ENCODE measurements around the gene ABCB9. TPM values are rescaled to one million over a fixed set of nuclear protein-coding genes. Genes with fewer than 3 reads are reported as not detected.

Gene ABCB9
- total RNA-seq, 1 experiment from 2014 or later, result 14.7 TPM

- Histone ChIP-seq H3K4me3 (replicated peaks in 1 of 2; ENCODE audit: low read depth in 1 of 2, low read length in 2 of 2) (no peak overlapping the region), H3K36me3 (ENCODE audit: control insufficient read depth in 1 of 2, insufficient read depth in 2 of 2, low read length in 2 of 2) (no peaks in the 10 kb centered on the region), H3K9me3 (ENCODE audit: control insufficient read depth in 1 of 2, insufficient read depth in 1 of 2, low read depth in 1 of 2, low read length in 2 of 2) (no peaks in the 10 kb centered on the region), H3K27ac (ENCODE audit: low read depth, low read length) (peak overlapping the region; percentile 86), H3K9ac (ENCODE audit: low read length) (peak overlapping the region; percentile 29), H3K4me1 (ENCODE audit: control insufficient read depth in 1 of 2, insufficient read depth in 2 of 2, low read length in 2 of 2) (peaks cover 43 to 64% of the 10 kb centered on the region in 2 experiments), H4K20me1 (ENCODE audit: insufficient read depth) (no peaks in the 10 kb centered on the region), H3K9me2 (ENCODE audit: insufficient read depth) (no peaks in the 10 kb centered on the region), H3K27me3 (ENCODE audit: insufficient read depth, low read length) (no peaks in the 10 kb centered on the region), H3K79me2 (ENCODE audit: insufficient read depth, low read length) (no peaks in the 10 kb centered on the region), H2AFZ (ENCODE audit: low read depth, low read length, poor library complexity, severe bottlenecking) (no peak overlapping the region), H3K4me2 (ENCODE audit: low read length) (peak overlapping the region; percentile 82)
- DNase-seq (ENCODE audit: low read depth, low spot score) (no peak), ATAC-seq (peak; percentile 28)
- BruUV-seq (replicated peaks), result no TSS peak
- TF ChIP-seq ATF3 (IDR thresholded peaks at IDR 0.05), result no peak
- TF ChIP-seq SRF (IDR thresholded peaks at IDR 0.05; ENCODE audit: low read depth), result no peak
- peak; percentile 57 for TF ChIP-seq POLR2AphosphoS5 (IDR thresholded peaks at IDR 0.05; ENCODE audit: low read depth, low read length)
- ChIA-PET CTCF (no interaction called here), RAD21 (ENCODE audit: low non-redundant PET in 1 of 2, low total read pairs in 2 of 2, uncharacterized antibody in 2 of 2, unreplicated experiment in 2 of 2) (no interaction called here), POLR2A (interaction anchor here (0.6 to 0.7 kb wide), 2 partner anchors 32 to 40 kb away, joined by 3 to 4 read pairs; no protein-coding TSS in a partner anchor)
- intact Hi-C loops (cut with micrococcal nuclease), result no loop called here
Observed at GRCh38 chr12:122917507-122918121, 48.6 kb downstream of the ABCB9 start.

GRCh38 chr12:122909442-122910288, 56.6 kb downstream of the ABCB9 start:
- ATAC-seq, result no peak
- CTCF ChIA-PET, result no interaction called here
- H3K27ac ChIP-seq (ENCODE audit: low read depth, low read length), result no peak overlapping the region

More at GRCh38 chr12:122909442-122910288, 56.6 kb downstream of the ABCB9 start:
- Histone ChIP-seq H4K20me1 (ENCODE audit: insufficient read depth) (no peaks in the 10 kb centered on the region), H3K36me3 (ENCODE audit: control insufficient read depth in 1 of 2, insufficient read depth in 2 of 2, low read length in 2 of 2) (no peaks in the 10 kb centered on the region), H3K9me2 (ENCODE audit: insufficient read depth) (no peaks in the 10 kb centered on the region), H3K4me1 (ENCODE audit: control insufficient read depth in 1 of 2, insufficient read depth in 2 of 2, low read length in 2 of 2) (peaks cover 12 to 18% of the 10 kb centered on the region in 2 experiments), H3K27me3 (ENCODE audit: insufficient read depth, low read length) (no peaks in the 10 kb centered on the region), H2AFZ (ENCODE audit: low read depth, low read length, poor library complexity, severe bottlenecking) (no peak overlapping the region), H3K4me2 (ENCODE audit: low read length) (peak overlapping the region; percentile 27), H3K9ac (ENCODE audit: low read length) (no peak overlapping the region), H3K9me3 (ENCODE audit: control insufficient read depth in 1 of 2, insufficient read depth in 1 of 2, low read depth in 1 of 2, low read length in 2 of 2) (no peaks in the 10 kb centered on the region), H3K4me3 (replicated peaks in 1 of 2; ENCODE audit: low read depth in 1 of 2, low read length in 2 of 2) (no peak overlapping the region), H3K79me2 (ENCODE audit: insufficient read depth, low read length) (no peaks in the 10 kb centered on the region)
- TF ChIP-seq CBX3 (IDR thresholded peaks at IDR 0.05; ENCODE audit: low read depth), result 0 out of 2 replicates have a peak, but pooled peaks have one; percentile 32
- TF ChIP-seq SRF (IDR thresholded peaks at IDR 0.05; ENCODE audit: low read depth), result no peak
- RAD21 ChIA-PET (ENCODE audit: low non-redundant PET in 1 of 2, low total read pairs in 2 of 2, uncharacterized antibody in 2 of 2, unreplicated experiment in 2 of 2), result no interaction called here
- no peak for DNase-seq (ENCODE audit: low read depth, low spot score)
- POLR2A ChIA-PET, result interaction anchor here (0.6 kb wide), 1 partner anchor 706 kb away, joined by 3 read pairs; the partner anchor contains the start of gene B3GNT4
- no TSS peak for BruUV-seq (replicated peaks)
- intact Hi-C loops (cut with micrococcal nuclease), result no loop called here

All from HCT116 (cell line).